Head of caudate nucleus (tissue), 42 donors: Measurements from ENCODE around the gene TAF15.

ENCODE experiments used
- DNase-seq, 42 donors: peaks; one replicate each; pipeline versions ENCODE4 v3.0.0 to v3.0.0-alpha.2; 2020 to 2021; ENCODE audit warnings: mixed read lengths in 7 of 42
- intact Hi-C: fragments of 100-400 bp; cut with DNase I; formaldehyde crosslinking; loops from one replicate; pipeline ENCODE4 v1.15.0; 2022

The TAF15 gene

GRCh38 chr17:35780950-35781349, 28.3 kb upstream of the TAF15 start:
- intact Hi-C loops = no loop called here
- peak in 13 of 42 donors; percentile 25 to 74 (median 53) for DNase-seq

GRCh38 chr17:35784895-35785294, 24.4 kb upstream of the TAF15 start:
- no peak for DNase-seq
- intact Hi-C loops = no loop called here

- peak in 1 of 42 donors; percentile 7 for DNase-seq
- intact Hi-C loops = no loop called here
Observed at GRCh38 chr17:35786941-35787432, 22.3 kb upstream of the TAF15 start.

- intact Hi-C loops = no loop called here
- DNase-seq = peak in 3 of 42 donors; percentile 12 to 49 (median 36)
Observed at GRCh38 chr17:35788477-35789368, 20.6 kb upstream of the TAF15 start.

- peak in 3 of 42 donors; percentile 4 to 21 (median 5) for DNase-seq
- intact Hi-C loops = no loop called here
Observed at GRCh38 chr17:35790841-35791240, 18.4 kb upstream of the TAF15 start.

GRCh38 chr17:35791681-35792350, 17.5 kb upstream of the TAF15 start:
- DNase-seq = peak in 2 of 42 donors; percentile 11 to 15
- intact Hi-C loops = no loop called here

DNA sequence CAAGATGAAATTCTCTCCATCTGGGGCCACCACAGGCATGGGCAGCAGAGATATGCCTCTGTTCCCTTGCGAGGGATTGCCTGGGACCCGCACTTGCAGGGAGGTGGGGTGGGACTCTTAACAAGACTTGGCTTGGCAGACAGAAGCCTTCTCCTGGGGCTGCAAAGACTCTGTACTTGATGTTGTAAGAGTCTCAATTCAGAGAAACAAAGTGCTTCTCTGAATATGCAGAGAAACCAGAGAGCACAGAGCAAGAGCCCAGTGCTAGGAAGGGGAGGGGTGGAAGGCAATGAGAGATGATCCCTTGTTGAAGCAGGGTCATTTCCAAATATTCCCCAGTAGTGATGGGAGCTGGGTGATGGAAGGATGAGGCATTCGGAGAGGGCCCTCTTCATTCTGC, 16.0 kb upstream of the TAF15 start:
- intact Hi-C loops = no loop called here
- DNase-seq = peak in 3 of 42 donors; percentile 35 to 64 (median 46)

GRCh38 chr17:35795007-35795870, 14.0 kb upstream of the TAF15 start, which contains the start of gene MMP28:
MMP28 (minus strand) TSS chr17:35795641; CDS start chr17:35795377, 264 bp downstream.
- intact Hi-C loops = no loop called here

GRCh38 chr17:35795871-35796265, 13.4 kb upstream of the TAF15 start:
- intact Hi-C loops = no loop called here
- DNase-seq = peak in 1 of 42 donors; percentile 29

More at GRCh38 chr17:35795007-35795870, 14.0 kb upstream of the TAF15 start, which contains the start of gene MMP28:
- peak in 4 of 42 donors; percentile 10 to 44 (median 38) for DNase-seq

DNA sequence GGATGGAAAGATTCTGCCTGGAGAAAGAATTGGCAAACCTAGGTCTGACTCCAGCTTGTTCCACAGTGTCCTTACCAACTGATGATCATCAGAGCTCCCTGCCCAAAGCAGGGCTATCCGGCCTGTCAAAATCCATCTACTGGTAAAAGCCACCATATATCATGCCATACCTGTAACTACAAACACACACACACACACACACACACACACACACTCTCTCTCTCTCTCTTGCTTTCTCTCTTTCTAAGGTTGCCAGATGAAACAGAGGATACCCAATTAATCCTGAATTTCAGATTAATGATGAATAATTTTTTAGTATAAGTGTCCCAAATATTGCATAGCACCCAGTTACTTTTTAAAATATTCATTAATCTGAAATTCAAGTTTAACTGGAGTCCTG, 12.3 kb upstream of the TAF15 start:
- intact Hi-C loops = no loop called here
- DNase-seq = peak in 1 of 42 donors; percentile 2

DNA sequence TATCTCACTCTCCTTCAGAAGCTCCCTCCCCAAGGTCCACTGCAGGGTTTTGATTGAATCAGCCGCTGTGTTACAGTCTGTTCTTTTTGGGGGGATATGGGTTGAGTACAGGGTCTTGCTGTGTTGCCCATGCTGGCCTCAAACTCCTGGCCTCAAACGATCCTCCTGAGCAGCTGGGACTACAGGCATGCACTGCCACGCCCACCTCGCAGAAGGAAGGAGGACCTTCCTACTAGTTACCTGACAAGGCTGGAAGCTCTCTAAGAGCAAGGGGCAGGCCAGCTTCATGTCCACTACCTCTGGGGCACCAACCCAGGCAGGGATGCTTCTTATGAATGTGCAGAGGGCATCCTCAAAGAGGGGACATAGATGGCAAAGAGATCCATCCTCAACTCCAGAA, 11.9 kb upstream of the TAF15 start:
- intact Hi-C loops = no loop called here
- peak in 2 of 42 donors; percentile 20 to 22 for DNase-seq

DNA sequence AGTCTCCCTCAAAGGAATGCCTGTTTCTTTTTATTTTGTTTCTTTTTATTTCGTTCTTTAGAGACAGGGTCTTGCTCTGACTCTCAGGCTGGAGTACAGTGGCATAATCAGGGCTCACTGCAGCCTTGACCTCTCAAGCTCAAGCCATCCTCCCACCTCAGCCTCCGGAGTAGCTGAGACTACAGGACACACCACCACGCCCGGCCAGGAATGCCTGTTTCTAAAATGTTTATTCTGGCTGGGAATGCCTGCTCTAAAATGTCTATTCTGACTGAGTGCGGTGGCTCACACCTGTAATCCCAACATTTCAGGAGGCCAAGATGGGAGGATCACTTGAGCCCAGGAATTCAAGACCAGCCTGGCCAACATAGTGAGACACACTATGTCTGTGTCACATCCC, 11.4 kb upstream of the TAF15 start:
- intact Hi-C loops = no loop called here
- DNase-seq = no peak

- intact Hi-C loops = no loop called here
- DNase-seq = peak in 33 of 42 donors; percentile 14 to 81 (median 58)
Observed at GRCh38 chr17:35799942-35800341, 9.3 kb upstream of the TAF15 start.

DNA sequence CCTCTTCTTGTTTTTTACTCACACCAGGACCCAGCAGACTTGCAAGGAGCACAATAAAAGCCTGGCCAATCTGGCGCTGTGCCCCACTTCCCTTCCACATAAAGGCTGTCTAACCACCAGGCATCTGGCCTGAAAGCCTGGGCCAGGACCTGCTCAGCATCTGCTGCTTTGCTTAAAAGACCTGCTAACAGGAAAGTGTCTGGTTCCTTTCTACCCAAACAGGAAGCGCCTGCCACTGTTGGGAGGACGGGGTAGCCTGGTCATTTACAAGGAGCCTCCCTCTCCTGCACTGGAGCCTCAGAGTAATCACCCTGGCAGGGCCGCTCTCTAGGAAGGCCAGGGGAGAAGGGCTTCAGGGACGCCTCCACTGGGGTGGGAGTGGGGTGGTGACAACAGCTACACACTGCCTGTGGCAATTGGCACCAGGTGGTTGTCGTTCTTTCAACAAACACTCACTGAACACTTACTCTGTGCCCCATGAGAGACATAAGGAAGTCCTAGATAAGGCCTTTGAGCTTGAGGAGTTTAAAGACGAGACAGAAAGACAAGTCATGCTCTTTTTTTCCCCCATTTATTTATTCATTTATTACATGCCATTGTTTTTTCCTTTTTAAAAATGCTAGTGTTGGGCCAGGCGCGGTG, 7.6 kb upstream of the TAF15 start:
- DNase-seq = peak in 41 of 42 donors; percentile 24 to 79 (median 62)
- intact Hi-C loops = no loop called here

GRCh38 chr17:35804658-35805192, 4.6 kb upstream of the TAF15 start:
- intact Hi-C loops = no loop called here
- peak in 25 of 42 donors; percentile 25 to 86 (median 53) for DNase-seq

- intact Hi-C loops = no loop called here
- no peak for DNase-seq
Observed at GRCh38 chr17:35807371-35808144, 1.7 kb upstream of the TAF15 start.

GRCh38 chr17:35808240-35808961, 883 bp upstream of the TAF15 start:
- intact Hi-C loops = no loop called here
- DNase-seq = no peak
